ENCODE results near the gene ING2. TPM values are rescaled to one million over a fixed set of nuclear protein-coding genes. Genes with fewer than 3 reads are reported as not detected.

ING2 gene
- polyA plus RNA-seq, 1 donor (not counting 4 experiments of a cell fraction or from before 2014, with no cell fraction given), result 16.1 TPM

DNA sequence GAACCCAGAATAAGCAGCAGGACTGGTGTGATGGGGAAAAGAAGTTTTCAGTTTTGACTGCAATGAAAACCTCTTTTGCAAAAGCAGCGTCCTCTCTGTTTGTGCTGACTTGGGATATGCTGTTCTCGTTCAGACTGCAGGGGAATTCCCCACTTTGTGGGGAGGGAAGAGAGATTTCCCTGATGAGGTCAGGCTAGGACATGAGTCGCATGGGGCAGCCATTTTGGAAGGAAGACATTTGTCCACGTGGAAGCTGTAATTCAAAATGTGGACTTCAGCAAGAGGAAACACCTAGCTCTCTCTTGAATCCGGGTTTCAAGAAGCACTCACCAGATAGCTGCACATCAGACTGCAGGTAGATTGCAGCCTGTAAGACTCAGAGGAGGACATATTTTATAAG lies 39.3 kb downstream of the ING2 start:
- H4K20me1 ChIP-seq (ENCODE audit: control insufficient read depth, extremely low read depth, insufficient read depth, low read length), result no peaks in the 10 kb centered on the region

DNA sequence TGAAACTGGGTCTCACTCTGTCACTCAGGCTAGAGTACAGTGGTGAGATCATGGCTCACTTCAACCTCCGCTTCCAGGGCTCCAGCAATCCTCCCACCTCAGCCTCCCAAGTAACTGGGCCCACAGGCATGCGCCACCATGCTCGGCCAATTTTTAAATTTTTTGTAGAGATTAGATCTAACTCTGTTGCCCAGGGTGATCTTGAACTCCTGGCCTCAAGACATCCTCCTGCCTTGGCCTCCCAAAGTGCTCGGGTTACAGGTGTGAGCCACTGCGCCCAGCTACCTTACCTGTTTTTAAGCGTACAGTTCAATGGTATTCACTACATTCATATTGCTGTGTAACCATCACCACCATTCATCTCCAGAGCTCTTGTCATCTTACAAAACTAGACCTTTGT lies 41.5 kb downstream of the ING2 start:
- no peaks in the 10 kb centered on the region for H3K79me2 ChIP-seq (ENCODE audit: control insufficient read depth, insufficient read depth, low read length)
- no peaks in the 10 kb centered on the region for H4K20me1 ChIP-seq (ENCODE audit: control insufficient read depth, extremely low read depth, insufficient read depth, low read length)
- DNase-seq (ENCODE audit: low read depth, low spot score) (no peak), FAIRE-seq (no peak)
- H3K4me3 ChIP-seq (ENCODE audit: control insufficient read depth in 2 of 3, extremely low read depth in 1 of 3, insufficient read depth in 2 of 3, low read depth in 1 of 3, low read length in 3 of 3), result no peak overlapping the region
- no peak overlapping the region for H3K4me2 ChIP-seq (ENCODE audit: control insufficient read depth, extremely low read depth, insufficient read depth, low read depth, low read length)
- no peaks in the 10 kb centered on the region for H3K27me3 ChIP-seq (ENCODE audit: control insufficient read depth, extremely low read depth, insufficient read depth, low read length)
- dilution Hi-C loops (cut with MboI; ENCODE audit: extremely low pct_ligation_motif_present, low sequenced_read_pairs), result no loop called here
- no peak overlapping the region for H2AFZ ChIP-seq (ENCODE audit: control insufficient read depth, low read length)
- no peaks in the 10 kb centered on the region for H3K9me3 ChIP-seq (ENCODE audit: control insufficient read depth, low read depth, low read length)
- TF ChIP-seq, protein P1, sequence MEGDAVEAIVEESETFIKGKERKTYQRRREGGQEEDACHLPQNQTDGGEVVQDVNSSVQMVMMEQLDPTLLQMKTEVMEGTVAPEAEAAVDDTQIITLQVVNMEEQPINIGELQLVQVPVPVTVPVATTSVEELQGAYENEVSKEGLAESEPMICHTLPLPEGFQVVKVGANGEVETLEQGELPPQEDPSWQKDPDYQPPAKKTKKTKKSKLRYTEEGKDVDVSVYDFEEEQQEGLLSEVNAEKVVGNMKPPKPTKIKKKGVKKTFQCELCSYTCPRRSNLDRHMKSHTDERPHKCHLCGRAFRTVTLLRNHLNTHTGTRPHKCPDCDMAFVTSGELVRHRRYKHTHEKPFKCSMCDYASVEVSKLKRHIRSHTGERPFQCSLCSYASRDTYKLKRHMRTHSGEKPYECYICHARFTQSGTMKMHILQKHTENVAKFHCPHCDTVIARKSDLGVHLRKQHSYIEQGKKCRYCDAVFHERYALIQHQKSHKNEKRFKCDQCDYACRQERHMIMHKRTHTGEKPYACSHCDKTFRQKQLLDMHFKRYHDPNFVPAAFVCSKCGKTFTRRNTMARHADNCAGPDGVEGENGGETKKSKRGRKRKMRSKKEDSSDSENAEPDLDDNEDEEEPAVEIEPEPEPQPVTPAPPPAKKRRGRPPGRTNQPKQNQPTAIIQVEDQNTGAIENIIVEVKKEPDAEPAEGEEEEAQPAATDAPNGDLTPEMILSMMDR (optimal IDR thresholded peaks at IDR 0.05 in 1 of 3, IDR thresholded peaks at IDR 0.05 in 1 of 3, conservative IDR thresholded peaks at IDR 0.05 in 1 of 3; ENCODE audit: extremely low read depth in 1 of 3, insufficient read depth in 2 of 3, low read length in 3 of 3), result no peak
- no peak for TF ChIP-seq EZH2 (IDR thresholded peaks at IDR 0.05; ENCODE audit: low read length)
- H3K27ac ChIP-seq (ENCODE audit: control insufficient read depth, insufficient read depth, low read length), result no peak overlapping the region
- H3K36me3 ChIP-seq (ENCODE audit: control insufficient read depth in 2 of 2, extremely low read depth in 1 of 2, insufficient read depth in 2 of 2, low read length in 2 of 2), result no peaks in the 10 kb centered on the region
- H3K9ac ChIP-seq (ENCODE audit: control insufficient read depth, extremely low read depth, insufficient read depth, low read length), result no peak overlapping the region
- peaks cover 2% of the 10 kb centered on the region for H3K4me1 ChIP-seq (ENCODE audit: control insufficient read depth, extremely low read depth, insufficient read depth, low read length)
- H3K9me1 ChIP-seq (ENCODE audit: control insufficient read depth, extremely low read depth, insufficient read depth, low read length), result no peaks in the 10 kb centered on the region

More for the DNA sequence above, 39.3 kb downstream of the ING2 start:
- Histone ChIP-seq H3K79me2 (ENCODE audit: control insufficient read depth, insufficient read depth, low read length) (no peaks in the 10 kb centered on the region), H3K9me1 (ENCODE audit: control insufficient read depth, extremely low read depth, insufficient read depth, low read length) (no peaks in the 10 kb centered on the region), H3K27me3 (ENCODE audit: control insufficient read depth, extremely low read depth, insufficient read depth, low read length) (no peaks in the 10 kb centered on the region), H3K4me1 (ENCODE audit: control insufficient read depth, extremely low read depth, insufficient read depth, low read length) (peaks cover 12% of the 10 kb centered on the region), H3K27ac (ENCODE audit: control insufficient read depth, insufficient read depth, low read length) (no peak overlapping the region), H3K4me3 (ENCODE audit: control insufficient read depth in 2 of 3, extremely low read depth in 1 of 3, insufficient read depth in 2 of 3, low read depth in 1 of 3, low read length in 3 of 3) (no peak overlapping the region), H3K36me3 (ENCODE audit: control insufficient read depth in 2 of 2, extremely low read depth in 1 of 2, insufficient read depth in 2 of 2, low read length in 2 of 2) (no peaks in the 10 kb centered on the region), H3K4me2 (ENCODE audit: control insufficient read depth, extremely low read depth, insufficient read depth, low read depth, low read length) (no peak overlapping the region), H3K9ac (ENCODE audit: control insufficient read depth, extremely low read depth, insufficient read depth, low read length) (no peak overlapping the region), H3K9me3 (ENCODE audit: control insufficient read depth, low read depth, low read length) (no peaks in the 10 kb centered on the region), H2AFZ (ENCODE audit: control insufficient read depth, low read length) (no peak overlapping the region)
- no peak for DNase-seq (ENCODE audit: low read depth, low spot score)
- FAIRE-seq, result no peak
- TF ChIP-seq, protein P1 (optimal IDR thresholded peaks at IDR 0.05 in 1 of 3, IDR thresholded peaks at IDR 0.05 in 1 of 3, conservative IDR thresholded peaks at IDR 0.05 in 1 of 3; ENCODE audit: extremely low read depth in 1 of 3, insufficient read depth in 2 of 3, low read length in 3 of 3), result no peak
- TF ChIP-seq EZH2 (IDR thresholded peaks at IDR 0.05; ENCODE audit: low read length), result no peak
- dilution Hi-C loops (cut with MboI; ENCODE audit: extremely low pct_ligation_motif_present, low sequenced_read_pairs), result no loop called here

Measured in keratinocyte (primary cell).